SH-SY5Y (cell line): ENCODE results near the gene UGDH.

ENCODE experiments used
- GATA2 ChIP-seq: IDR thresholded peaks from 2 replicates; pipeline ENCODE4 v1.6.1; 2011; ENCODE audit warnings: mild to moderate bottlenecking, low read depth, low read length
- GATA3 ChIP-seq: IDR thresholded peaks from 2 replicates; pipeline ENCODE4 v1.6.1; 2011; ENCODE audit warnings: low read depth, mild to moderate bottlenecking, low read length, moderate library complexity

- no peak for TF ChIP-seq GATA3
- no peak for TF ChIP-seq GATA2
Measured at GRCh38 chr4:39571504-39571903, 44.3 kb upstream of the UGDH start.
